Heart left ventricle (tissue), 16 donors: ENCODE results near the gene NXPE4. TPM values are rescaled to one million over a fixed set of nuclear protein-coding genes. Genes with fewer than 3 reads are reported as not detected.
"Not testable (repeated sequence)": the region's sequence is repeated elsewhere in the genome, so short reads cannot be mapped to it uniquely, and the experiment has no call there.

Source experiments
- ATAC-seq, 4 donors: fragments of 200-7000 bp; cut with Tn5 transposase; one replicate each; pipeline ENCODE4 v1.9.1; 2020 to 2022; ENCODE audit warnings: moderate library complexity in 4 of 4, mild to moderate bottlenecking in 3 of 4, moderate number of reproducible peaks in 1 of 4
- DNase-seq, 5 donors: peaks; one replicate each; pipeline ENCODE4 v3.0.0-alpha.2; 2020
- H3K27ac ChIP-seq, 12 donors: fragments of 200-600 bp; sonication (generic) in 4 of 12; one replicate each; pipeline versions ENCODE4 v1.5.0 to v1.8.0; 2016 to 2022; ENCODE audit warnings: mild to moderate bottlenecking in 2 of 12
- H3K27me3 ChIP-seq, 9 donors: fragments of 200-600 bp; sonication (generic) in 2 of 9; one replicate each; pipeline versions ENCODE4 v1.5.1 to v1.8.0; 2016 to 2022; ENCODE audit warnings: mild to moderate bottlenecking in 3 of 9
- H3K36me3 ChIP-seq, 9 donors: fragments of 200-600 bp; sonication (generic) in 2 of 9; one replicate each; pipeline versions ENCODE4 v1.5.0 to v1.8.0; 2018 to 2022; ENCODE audit warnings: mild to moderate bottlenecking in 2 of 9
- H3K4me1 ChIP-seq, 12 donors: fragments of 200-600 bp; sonication (generic) in 4 of 12; one replicate each; pipeline versions ENCODE4 v1.5.0 to v1.8.0; 2016 to 2022; ENCODE audit warnings: mild to moderate bottlenecking in 3 of 12
- H3K4me3 ChIP-seq, 12 donors: fragments of 200-600 bp; sonication (generic) in 4 of 12; one replicate each; pipeline versions ENCODE4 v1.5.0 to v1.8.0; 2017 to 2022; ENCODE audit warnings: mild to moderate bottlenecking in 9 of 12, moderate library complexity in 4 of 12
- H3K9me3 ChIP-seq, 12 donors: fragments of 200-600 bp; sonication (generic) in 4 of 12; one replicate each; pipeline versions ENCODE4 v1.5.0 to v1.8.0; 2016 to 2022; ENCODE audit warnings: mild to moderate bottlenecking in 1 of 12
- POLR2A ChIP-seq, 2 donors: fragments of 450-650 bp; IDR thresholded peaks; one replicate each; pipeline ENCODE4 v1.6.1; 2017; ENCODE audit warnings: antibody characterized with exemption in 2 of 2, mild to moderate bottlenecking in 2 of 2, moderate library complexity in 2 of 2
- WGBS, 4 donors: extraction: QIAGEN DNeasy Blood & Tissue Kit in 2 of 4; methylation state at CpG; one replicate each; pipeline versions ENCODE4 v1.1.5 to v1.1.7; 2013 to 2018; 5-methylcytosine and 5-hydroxymethylcytosine counted together
- intact Hi-C, 10 donors: fragments of 100-400 bp; cut with DNase I; formaldehyde crosslinking; loops; one replicate each; pipeline versions ENCODE4 v1.11.1 to v1.14.2; 2022
- long read RNA-seq, 3 donors: library from polyadenylated mRNA; unstranded; transcript quantifications; one replicate each; pipeline ENCODE4 v2.0.0, GENCODE V29; 2020 to 2021
- polyA plus RNA-seq, 2 donors: library from polyadenylated mRNA; stranded (reverse); fragments of 200-250 nt; gene quantifications; one replicate each; pipeline ENCODE4 v1.2.3, GENCODE V29; 2013
- total RNA-seq, 9 donors: library from RNA; depleted of rRNA in 2 of 9; stranded (reverse); fragments of >200 nt in 2 of 9; fragmentation: NEBNext Ultra II Directional in 3 of 9; extraction: Animal tissue kit (Norgen Biotek cat#: 25700) in 3 of 9; gene quantifications; one replicate each; pipeline versions ENCODE4 v1.1.0 to v1.2.4, GENCODE V29; 2016 to 2023
- TF ChIP-seq, protein P1 (sequence below), 12 donors: fragments of 200-600 bp; sonication (generic) in 4 of 12; IDR thresholded peaks; one replicate each; pipeline versions ENCODE4 v1.5.0 to v1.8.0; 2018 to 2022; ENCODE audit warnings: antibody characterized with exemption in 12 of 12, mild to moderate bottlenecking in 5 of 12
- donor health status: ischemic (EF 13 %, LVEDD 7.1; RV severe dilation, severe dysfunction).
- donor health status: healthy with polysubstance abuse.
- donor health status: DM: no; HTN: yes; CAD: no.
- donor health status: DM: no; HTN: no; CAD: no.
- donor health status: ischemic (EF 25% LVEDD 6.9; RV normal size, moderate dysfunction).
- donor health status: ischemic (EF 25% LVEDD 5.7; RV mildly dilated, moderate dysfunction).
- donor health status: healthy.
- donor health status: DM: yes; HTN: yes; CAD: no.
- donor health status: ischemic (EF 35%, LVEDD 5.7; RV mildly dilated, moderate dysfunction).
- donor health status: nonischemic (EF 11% LVEDD 7.7; RV severe dilation, severe dysfunction).
- donor health status: DM: yes; HTN: yes; CAD: no.
- donor health status: PGD.
- donor health status: ischemic (EF 29% LVEDD 5.4; RV normal size, mild dysfunction).
- donor health status: nonischemic (EF 23%, LVEDD 6.1; RV moderate dilation, normal function).

NXPE4 gene
- not detected for total RNA-seq
- not detected for polyA plus RNA-seq
- long read RNA-seq, donor 1, result 0 reads
- long read RNA-seq, donor 2, result 0 reads
- long read RNA-seq, donor 3, result 0 reads

DNA sequence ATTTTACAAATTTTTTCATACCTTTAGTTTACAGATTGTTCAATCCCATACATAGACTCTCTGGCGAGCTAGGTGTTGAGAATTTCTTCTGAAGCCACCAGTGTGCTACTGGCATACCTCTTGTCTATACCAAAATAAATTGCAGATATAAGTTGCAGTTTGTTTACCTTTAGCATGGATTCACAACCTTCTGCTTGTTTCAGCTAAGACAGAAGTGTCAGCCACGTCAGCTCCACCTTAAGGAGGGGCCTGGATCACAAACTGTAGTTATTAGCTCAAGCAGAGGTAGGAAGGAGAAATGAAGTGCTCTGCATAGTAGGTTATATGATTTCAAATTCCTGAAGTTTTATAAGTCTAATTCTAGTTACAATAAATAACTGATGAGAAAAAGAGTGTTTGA is at the start of gene NXPE4:
NXPE4 (minus strand) TSS at position 216 of the 400 bp plus-strand sequence. CDS start 1,027 bp downstream, outside the sequence.
- H3K4me3 ChIP-seq, result no peak within 1 kb of the TSS
- DNase-seq (no peak), ATAC-seq (no peak)
- no peaks in the 10 kb centered on the region for H3K9me3 ChIP-seq
- no peaks in the 10 kb centered on the region for H3K36me3 ChIP-seq
- WGBS, 4 donors, result 65 to 79% (median 71%) methylated on average over 2 of the region's 2 CpGs
- intact Hi-C loops, result no loop called here
- H3K27ac ChIP-seq, result no peak within 1 kb of the TSS
- no peak for TF ChIP-seq POLR2A (IDR thresholded peaks at IDR 0.05)
- TF ChIP-seq, protein P1, sequence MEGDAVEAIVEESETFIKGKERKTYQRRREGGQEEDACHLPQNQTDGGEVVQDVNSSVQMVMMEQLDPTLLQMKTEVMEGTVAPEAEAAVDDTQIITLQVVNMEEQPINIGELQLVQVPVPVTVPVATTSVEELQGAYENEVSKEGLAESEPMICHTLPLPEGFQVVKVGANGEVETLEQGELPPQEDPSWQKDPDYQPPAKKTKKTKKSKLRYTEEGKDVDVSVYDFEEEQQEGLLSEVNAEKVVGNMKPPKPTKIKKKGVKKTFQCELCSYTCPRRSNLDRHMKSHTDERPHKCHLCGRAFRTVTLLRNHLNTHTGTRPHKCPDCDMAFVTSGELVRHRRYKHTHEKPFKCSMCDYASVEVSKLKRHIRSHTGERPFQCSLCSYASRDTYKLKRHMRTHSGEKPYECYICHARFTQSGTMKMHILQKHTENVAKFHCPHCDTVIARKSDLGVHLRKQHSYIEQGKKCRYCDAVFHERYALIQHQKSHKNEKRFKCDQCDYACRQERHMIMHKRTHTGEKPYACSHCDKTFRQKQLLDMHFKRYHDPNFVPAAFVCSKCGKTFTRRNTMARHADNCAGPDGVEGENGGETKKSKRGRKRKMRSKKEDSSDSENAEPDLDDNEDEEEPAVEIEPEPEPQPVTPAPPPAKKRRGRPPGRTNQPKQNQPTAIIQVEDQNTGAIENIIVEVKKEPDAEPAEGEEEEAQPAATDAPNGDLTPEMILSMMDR (IDR thresholded peaks at IDR 0.05), result no peak
- H3K27me3 ChIP-seq, result no peaks in the 10 kb centered on the region
- no peaks in the 10 kb centered on the region for H3K4me1 ChIP-seq

DNA sequence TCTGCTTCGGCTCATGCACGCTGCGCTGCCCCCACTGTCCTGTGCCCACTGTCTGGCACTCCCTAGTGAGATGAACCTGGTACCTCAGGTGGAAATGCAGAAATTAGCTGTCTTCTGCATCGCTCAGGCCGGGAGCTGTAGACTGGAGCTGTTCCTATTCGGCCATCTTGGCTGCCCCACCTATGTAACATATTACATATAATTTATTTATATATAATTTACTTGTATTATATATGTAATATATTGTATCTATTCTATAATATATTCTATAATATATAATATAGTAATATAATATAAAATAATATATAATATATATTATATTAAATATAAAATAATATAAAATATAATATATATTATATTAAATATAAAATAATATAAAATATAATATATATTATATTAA is 43.9 kb upstream of the NXPE4 start:
- DNase-seq, H3K4me1 ChIP-seq, H3K36me3 ChIP-seq, H3K27ac ChIP-seq, H3K9me3 ChIP-seq, H3K4me3 ChIP-seq, ATAC-seq, H3K27me3 ChIP-seq, intact Hi-C loops: not testable (repeated sequence)
- 94 to 98% (median 96%) methylated on average over 6 of the region's 6 CpGs for WGBS, 4 donors

DNA sequence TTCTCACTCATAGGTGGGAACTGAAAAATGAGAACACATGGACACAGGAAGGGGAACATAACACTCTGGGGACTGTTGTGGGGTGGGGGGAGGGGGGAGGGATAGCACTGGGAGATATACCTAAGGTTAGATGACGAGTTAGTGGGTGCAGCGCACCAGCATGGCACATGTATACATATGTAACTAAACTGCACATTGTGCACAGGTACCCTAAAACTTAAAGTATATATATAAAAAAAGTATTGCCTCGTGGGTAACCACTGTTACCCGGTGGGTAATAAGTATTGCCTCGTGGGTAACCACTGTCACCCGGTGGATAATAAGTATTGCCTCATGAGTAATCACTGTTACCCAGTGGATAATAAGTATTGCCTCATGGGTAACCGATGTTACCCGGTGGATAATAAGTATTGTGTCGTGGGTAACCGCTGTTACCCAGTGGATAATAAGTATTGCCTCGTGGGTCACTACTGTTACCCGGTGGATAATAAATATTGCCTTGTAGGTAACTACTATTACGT is 35.9 kb upstream of the NXPE4 start:
- ATAC-seq, DNase-seq, H3K36me3 ChIP-seq, H3K4me1 ChIP-seq, H3K27ac ChIP-seq, H3K27me3 ChIP-seq, intact Hi-C loops, H3K4me3 ChIP-seq: not testable (repeated sequence)
- peaks cover 0 to 13% (median 1%) of the 10 kb centered on the region in 12 donors for H3K9me3 ChIP-seq
- WGBS, 4 donors, result 90 to 96% (median 93%) methylated on average over 13 of the region's 13 CpGs

DNA sequence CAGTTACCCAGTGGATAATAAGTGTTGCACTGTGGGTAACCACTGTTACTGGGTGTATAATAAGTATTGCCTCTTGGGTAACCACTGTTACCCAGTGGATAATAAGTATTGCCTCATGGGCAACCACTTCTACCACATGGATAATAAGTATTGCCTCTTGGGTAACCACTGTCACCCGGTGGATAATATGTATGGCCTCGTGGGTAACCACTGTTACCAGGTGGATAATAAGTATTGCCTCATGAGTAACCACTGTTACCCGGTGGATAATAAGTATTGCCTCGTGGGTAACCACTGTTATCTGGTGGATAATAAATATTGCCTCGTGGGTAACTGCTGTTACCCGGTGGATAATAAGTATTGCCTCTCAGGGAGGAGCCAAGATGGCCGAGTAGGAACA is 29.7 kb upstream of the NXPE4 start:
- intact Hi-C loops, result no loop called here
- Histone ChIP-seq H3K27ac (no peak overlapping the region), H3K27me3 (no peaks in the 10 kb centered on the region), H3K36me3 (no peaks in the 10 kb centered on the region), H3K4me3 (no peak overlapping the region), H3K9me3 (peaks cover 0 to 26% (median 0%) of the 10 kb centered on the region in 12 donors), H3K4me1 (no peaks in the 10 kb centered on the region)
- ATAC-seq, result no peak
- no peak for TF ChIP-seq POLR2A (IDR thresholded peaks at IDR 0.05)
- TF ChIP-seq, protein P1 (IDR thresholded peaks at IDR 0.05), result no peak
- no peak for DNase-seq
- 78 to 89% (median 83%) methylated on average over 7 of the region's 7 CpGs for WGBS, 4 donors

DNA sequence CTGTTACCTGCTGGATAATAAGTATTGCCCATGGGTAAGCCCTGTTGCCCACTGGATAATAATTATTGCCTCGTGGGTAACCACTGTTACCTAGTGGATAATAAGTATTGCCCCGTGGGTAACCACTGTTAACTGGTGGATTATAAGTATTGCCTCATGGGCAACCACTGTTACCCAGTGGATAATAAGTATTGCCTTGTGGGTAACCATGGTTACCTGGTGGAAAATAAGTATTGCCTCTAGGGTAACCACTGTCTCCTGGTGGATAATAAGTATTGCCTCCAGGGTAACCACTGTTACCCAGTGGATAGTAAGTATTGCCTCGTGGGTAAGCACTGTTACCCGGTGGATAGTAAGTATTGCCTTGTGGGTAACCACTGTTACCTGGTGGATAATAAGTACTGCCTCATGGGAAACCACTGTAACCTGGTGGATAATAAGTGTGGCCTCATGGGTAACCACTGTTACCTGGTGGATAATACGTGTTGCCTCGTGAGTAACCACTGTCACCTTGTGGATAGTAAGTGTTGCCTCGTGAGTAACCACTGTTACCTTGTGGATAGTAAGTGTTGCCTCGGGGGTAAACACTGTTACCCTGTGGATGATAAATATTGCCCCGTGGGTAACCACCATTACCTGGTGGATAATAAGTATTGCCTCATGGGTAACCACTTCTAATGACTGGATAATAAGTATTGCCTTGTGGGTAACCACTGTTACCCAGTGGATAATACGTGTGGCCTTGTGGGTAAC is 29.0 kb upstream of the NXPE4 start:
- Histone ChIP-seq H3K9me3 (peaks cover 0 to 33% (median 0%) of the 10 kb centered on the region in 12 donors), H3K36me3 (no peaks in the 10 kb centered on the region), H3K27me3 (no peaks in the 10 kb centered on the region), H3K27ac (no peak overlapping the region), H3K4me1 (no peaks in the 10 kb centered on the region), H3K4me3 (no peak overlapping the region)
- intact Hi-C loops, result no loop called here
- ATAC-seq (no peak), DNase-seq (no peak)
- no peak for TF ChIP-seq POLR2A (IDR thresholded peaks at IDR 0.05)
- TF ChIP-seq, protein P1 (IDR thresholded peaks at IDR 0.05), result no peak
- WGBS, 4 donors, result 79 to 87% (median 86%) methylated on average over 10 of the region's 10 CpGs
